GM23338 (cell line): ENCODE results near the gene PRELID2. TPM values are rescaled to one million over a fixed set of nuclear protein-coding genes. Genes with fewer than 3 reads are reported as not detected.
A peak's percentile ranks its signal among the peaks of the same experiment; 100 is the strongest.

ENCODE experiments used
- ATAC-seq: fragments of 200-7000 bp; cut with Tn5 transposase; 3 replicates; pipeline ENCODE4 v1.9.1; 2020
- DNase-seq: peaks from one replicate; pipeline ENCODE4 v3.0.0-alpha.2; 2015; ENCODE audit warnings: low spot score
- H2AFZ ChIP-seq: fragments of 200-600 bp; sonication (generic); 2 replicates; pipeline ENCODE4 v1.8.0; 2016; ENCODE audit warnings: antibody characterized with exemption, mild to moderate bottlenecking, moderate library complexity
- H3F3A ChIP-seq: fragments of 200-600 bp; sonication (generic); replicated peaks from 2 replicates; pipeline ENCODE4 v1.8.0; 2017; ENCODE audit warnings: antibody characterized with exemption, mixed run types, low read depth
- H3K27ac ChIP-seq: fragments of 200-600 bp; sonication (generic); 2 replicates; pipeline ENCODE4 v1.6.1; 2016; ENCODE audit warnings: low read depth
- H3K27me3 ChIP-seq: fragments of 200-600 bp; sonication (generic); 2 replicates; pipeline ENCODE4 v1.8.0; 2016; ENCODE audit warnings: mild to moderate bottlenecking, mixed run types, moderate library complexity; ENCODE audit not compliant: insufficient read depth
- H3K36me3 ChIP-seq: fragments of 200-600 bp; sonication (generic); 2 replicates; pipeline ENCODE4 v1.8.0; 2016; ENCODE audit warnings: mild to moderate bottlenecking; ENCODE audit not compliant: insufficient read depth
- H3K4me1 ChIP-seq: fragments of 200-600 bp; sonication (generic); 2 replicates; pipeline ENCODE4 v1.8.0; 2016; ENCODE audit warnings: mild to moderate bottlenecking, moderate library complexity; ENCODE audit not compliant: insufficient read depth
- H3K4me2 ChIP-seq: fragments of 200-600 bp; sonication (generic); 2 replicates; pipeline ENCODE4 v1.7.1; 2017; ENCODE audit warnings: mixed run types
- H3K4me3 ChIP-seq: fragments of 200-600 bp; sonication (generic); 2 replicates; pipeline ENCODE4 v1.6.1; 2016; ENCODE audit warnings: mixed run types
- H3K79me2 ChIP-seq: fragments of 200-600 bp; sonication (generic); replicated peaks from 2 replicates; pipeline ENCODE4 v1.8.0; 2017; ENCODE audit warnings: mild to moderate bottlenecking; ENCODE audit not compliant: insufficient read depth
- H3K9me2 ChIP-seq: fragments of 200-600 bp; sonication (generic); 2 replicates; pipeline ENCODE4 v1.8.0; 2017; ENCODE audit not compliant: insufficient read depth
- H4K20me1 ChIP-seq: fragments of 200-600 bp; sonication (generic); replicated peaks from 2 replicates; pipeline ENCODE4 v1.8.0; 2017; ENCODE audit warnings: mild to moderate bottlenecking; ENCODE audit not compliant: insufficient read depth
- H3K27ac Mint-ChIP-seq: 2 replicates; pipeline ENCODE4 v1.8.0; 2020; ENCODE audit warnings: inconsistent platforms, mild to moderate bottlenecking, moderate library complexity, mixed read lengths
- H3K27me3 Mint-ChIP-seq: 3 replicates; pipeline ENCODE4 v1.8.0; 2022; ENCODE audit warnings: low read depth, mild to moderate bottlenecking, moderate library complexity, mixed read lengths, inconsistent platforms; ENCODE audit not compliant: insufficient read depth, poor library complexity
- H3K36me3 Mint-ChIP-seq: 3 replicates; pipeline ENCODE4 v1.8.0; 2021; ENCODE audit warnings: low read depth, mild to moderate bottlenecking, inconsistent platforms, moderate library complexity, mixed read lengths
- H3K4me1 Mint-ChIP-seq: 3 replicates; pipeline ENCODE4 v1.8.0; 2020; ENCODE audit warnings: mild to moderate bottlenecking, inconsistent platforms, mixed read lengths
- H3K4me3 Mint-ChIP-seq: 3 replicates; pipeline ENCODE4 v1.8.0; 2021; ENCODE audit warnings: moderate library complexity, mild to moderate bottlenecking, inconsistent platforms, mixed read lengths
- H3K9me3 Mint-ChIP-seq: 3 replicates; pipeline ENCODE4 v1.8.0; 2020; ENCODE audit warnings: moderate library complexity, mild to moderate bottlenecking, inconsistent platforms, mixed read lengths
- CREB1 ChIP-seq: fragments of 250-450 bp; sonication (Bioruptor Pico); IDR thresholded peaks from 2 replicates; pipeline ENCODE4 v1.5.0; 2020; ENCODE audit warnings: low read depth, mild to moderate bottlenecking, moderate library complexity
- EZH2phosphoT487 ChIP-seq: fragments of 200-600 bp; sonication (generic); IDR thresholded peaks from one replicate; pipeline ENCODE4 v1.8.1; 2018; ENCODE audit warnings: antibody characterized with exemption; ENCODE audit not compliant: unreplicated experiment
- JUNB ChIP-seq: IDR thresholded peaks from one replicate; pipeline ENCODE4 v1.6.1; 2016; ENCODE audit warnings: antibody characterized with exemption; ENCODE audit not compliant: unreplicated experiment
- NANOG ChIP-seq: IDR thresholded peaks from 2 replicates; pipeline ENCODE4 v1.6.1; 2016; ENCODE audit warnings: antibody characterized with exemption, borderline replicate concordance
- POLR2AphosphoS5 ChIP-seq: IDR thresholded peaks from 2 replicates; pipeline ENCODE4 v1.6.1; 2016; ENCODE audit warnings: antibody characterized with exemption, low read depth
- REST ChIP-seq: IDR thresholded peaks from one replicate; pipeline ENCODE4 v1.6.1; 2018; ENCODE audit warnings: antibody characterized with exemption; ENCODE audit not compliant: unreplicated experiment
- STAT1 ChIP-seq: IDR thresholded peaks from one replicate; pipeline ENCODE4 v1.6.1; 2016; ENCODE audit warnings: antibody characterized with exemption; ENCODE audit not compliant: unreplicated experiment
- ZNF114 ChIP-seq: fragments of 250-450 bp; sonication (Bioruptor Pico); IDR thresholded peaks from 2 replicates; pipeline ENCODE4 v1.5.0; 2020; ENCODE audit warnings: mild to moderate bottlenecking, moderate library complexity
- polyA plus RNA-seq: library from polyadenylated mRNA; unstranded; fragments of >200 nt; fragmentation: Nextera tagmentation; extraction: Ambion mirVana; gene quantifications from 2 replicates; pipeline ENCODE4 v1.2.1, GENCODE V29; 2016
- total RNA-seq: library from RNA; depleted of rRNA; stranded (reverse); fragments of >200 nt; shearing (Covaris generic); gene quantifications from 2 replicates; pipeline ENCODE4 v1.2.3, GENCODE V29; 2014
- TF ChIP-seq, protein P1 (sequence below), 2 experiments: fragments of 200-600 bp in 1 of 2; sonication (generic) in 1 of 2; conservative IDR thresholded peaks; 2 replicates each; pipeline versions ENCODE4 v1.5.1 to v1.6.1; 2016 to 2017; ENCODE audit warnings: antibody characterized with exemption in 2 of 2, low read depth in 2 of 2, mild to moderate bottlenecking in 2 of 2, moderate library complexity in 1 of 2

The PRELID2 gene
- total and polyA plus RNA-seq, 2 experiments from 2014 or later, result 9.3 to 9.8 TPM

GRCh38 chr5:145787507-145787906 lies 47.6 kb downstream of the PRELID2 start:
- Histone ChIP-seq H3K27me3 (no peaks in the 10 kb centered on the region), H3K36me3 (no peaks in the 10 kb centered on the region), H3K9me2 (no peaks in the 10 kb centered on the region; the same call in 1 of the 2 replicates), H3F3A (no peaks in the 10 kb centered on the region), H2AFZ (no peak overlapping the region), H3K79me2 (no peaks in the 10 kb centered on the region), H3K4me3 (no peak overlapping the region), H3K27ac (no peak overlapping the region), H3K4me2 (no peak overlapping the region), H4K20me1 (no peaks in the 10 kb centered on the region; the same call in 1 of the 2 replicates), H3K4me1 (peaks cover 4% of the 10 kb centered on the region; the same call in 1 of the 2 replicates)
- DNase-seq (no peak), ATAC-seq (no peak)
- Mint-ChIP-seq H3K4me3 (no peak overlapping the region), H3K36me3 (no peaks in the 10 kb centered on the region; the same call in 2 of the 3 replicates), H3K27me3 (no peaks in the 10 kb centered on the region), H3K27ac (peak overlapping the region; percentile 50; the same call in 1 of the 2 replicates), H3K4me1 (peaks cover 8% of the 10 kb centered on the region; the same call in 2 of the 3 replicates), H3K9me3 (no peaks in the 10 kb centered on the region; the same call in 2 of the 3 replicates)
- TF ChIP-seq, protein P1, sequence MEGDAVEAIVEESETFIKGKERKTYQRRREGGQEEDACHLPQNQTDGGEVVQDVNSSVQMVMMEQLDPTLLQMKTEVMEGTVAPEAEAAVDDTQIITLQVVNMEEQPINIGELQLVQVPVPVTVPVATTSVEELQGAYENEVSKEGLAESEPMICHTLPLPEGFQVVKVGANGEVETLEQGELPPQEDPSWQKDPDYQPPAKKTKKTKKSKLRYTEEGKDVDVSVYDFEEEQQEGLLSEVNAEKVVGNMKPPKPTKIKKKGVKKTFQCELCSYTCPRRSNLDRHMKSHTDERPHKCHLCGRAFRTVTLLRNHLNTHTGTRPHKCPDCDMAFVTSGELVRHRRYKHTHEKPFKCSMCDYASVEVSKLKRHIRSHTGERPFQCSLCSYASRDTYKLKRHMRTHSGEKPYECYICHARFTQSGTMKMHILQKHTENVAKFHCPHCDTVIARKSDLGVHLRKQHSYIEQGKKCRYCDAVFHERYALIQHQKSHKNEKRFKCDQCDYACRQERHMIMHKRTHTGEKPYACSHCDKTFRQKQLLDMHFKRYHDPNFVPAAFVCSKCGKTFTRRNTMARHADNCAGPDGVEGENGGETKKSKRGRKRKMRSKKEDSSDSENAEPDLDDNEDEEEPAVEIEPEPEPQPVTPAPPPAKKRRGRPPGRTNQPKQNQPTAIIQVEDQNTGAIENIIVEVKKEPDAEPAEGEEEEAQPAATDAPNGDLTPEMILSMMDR (conservative IDR thresholded peaks at IDR 0.05; ENCODE audit: low read depth in 2 of 2), result no peak
- TF ChIP-seq JUNB, result no peak
- no peak for TF ChIP-seq NANOG
- TF ChIP-seq CREB1, result no peak
- TF ChIP-seq ZNF114 (CRISPR knock-in tag), result no peak
- no peak for TF ChIP-seq STAT1
- no peak for TF ChIP-seq POLR2AphosphoS5

DNA sequence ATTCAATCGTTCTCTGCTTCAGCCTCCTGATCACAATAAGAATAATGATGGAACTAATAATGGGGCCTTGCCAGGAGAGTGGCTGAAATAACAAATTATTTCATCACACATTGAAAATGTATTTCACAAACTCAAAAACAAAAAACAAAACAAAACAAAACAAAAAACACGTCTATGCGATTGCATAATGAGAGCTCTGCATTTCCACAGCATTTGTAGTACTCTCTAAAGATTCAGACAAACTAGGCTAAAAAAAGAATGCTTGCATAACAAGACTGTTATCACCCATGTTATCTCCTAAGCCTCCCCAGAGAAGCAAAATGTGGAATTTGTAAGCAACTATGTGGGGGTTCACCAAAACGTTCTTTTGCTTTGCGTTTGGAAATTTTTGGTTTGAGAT lies 48.1 kb downstream of the PRELID2 start:
- H3K27ac ChIP-seq, result no peak overlapping the region
- no peaks in the 10 kb centered on the region; the same call in 2 of the 3 replicates for H3K9me3 Mint-ChIP-seq
- H2AFZ ChIP-seq, result no peak overlapping the region
- H3K4me1 ChIP-seq, result peaks cover 3% of the 10 kb centered on the region; the same call in 1 of the 2 replicates
- no peaks in the 10 kb centered on the region for H3K36me3 ChIP-seq
- DNase-seq (no peak), ATAC-seq (no peak)
- TF ChIP-seq POLR2AphosphoS5, result no peak
- TF ChIP-seq, protein P1 (conservative IDR thresholded peaks at IDR 0.05; ENCODE audit: low read depth in 2 of 2), result no peak
- TF ChIP-seq EZH2phosphoT487, result no peak
- no peak for TF ChIP-seq REST
- TF ChIP-seq NANOG, result no peak
- H3K4me1 Mint-ChIP-seq, result peaks cover 8% of the 10 kb centered on the region; the same call in 2 of the 3 replicates
- H3F3A ChIP-seq, result no peaks in the 10 kb centered on the region
- H3K4me2 ChIP-seq, result no peak overlapping the region
- H3K36me3 Mint-ChIP-seq, result no peaks in the 10 kb centered on the region; the same call in 2 of the 3 replicates
- H3K9me2 ChIP-seq, result no peaks in the 10 kb centered on the region; the same call in 1 of the 2 replicates
- H3K27me3 Mint-ChIP-seq, result no peaks in the 10 kb centered on the region
- no peaks in the 10 kb centered on the region for H3K27me3 ChIP-seq
- H3K4me3 ChIP-seq, result no peak overlapping the region
- H4K20me1 ChIP-seq, result no peaks in the 10 kb centered on the region; the same call in 1 of the 2 replicates
- H3K79me2 ChIP-seq, result no peaks in the 10 kb centered on the region
- no peak overlapping the region for H3K4me3 Mint-ChIP-seq
- peak overlapping the region; percentile 50; the same call in 1 of the 2 replicates for H3K27ac Mint-ChIP-seq
